Thymus (tissue), 11 donors: ENCODE measurements around the gene IL1A. TPM values are rescaled to one million over a fixed set of nuclear protein-coding genes. Genes with fewer than 3 reads are reported as not detected.

Experiments
- DNase-seq, 9 donors: peaks; one replicate each; pipeline ENCODE4 v3.0.0-alpha.2; 2013; ENCODE audit warnings: low spot score in 9 of 9, low read depth in 6 of 9, missing footprints in 1 of 9
- H3K27ac ChIP-seq, 2 donors: one replicate each; pipeline ENCODE4 v1.5.1; 2013; ENCODE audit warnings: control low read depth in 1 of 2, low read depth in 1 of 2, low read length in 1 of 2, mild to moderate bottlenecking in 1 of 2, moderate library complexity in 1 of 2
- H3K27me3 ChIP-seq, 2 donors: one replicate each; pipeline ENCODE4 v1.5.1; 2013; ENCODE audit warnings: low read length in 1 of 2; ENCODE audit not compliant: control insufficient read depth in 2 of 2, insufficient read depth in 1 of 2
- H3K36me3 ChIP-seq, 2 donors: one replicate each; pipeline ENCODE4 v1.5.1; 2013; ENCODE audit warnings: low read length in 1 of 2, mild to moderate bottlenecking in 1 of 2, moderate library complexity in 1 of 2; ENCODE audit not compliant: control insufficient read depth in 2 of 2, insufficient read depth in 2 of 2
- H3K4me1 ChIP-seq, 2 donors: one replicate each; pipeline ENCODE4 v1.5.1; 2013; ENCODE audit warnings: low read length in 2 of 2; ENCODE audit not compliant: control insufficient read depth in 2 of 2, insufficient read depth in 2 of 2
- H3K4me3 ChIP-seq, 2 donors: one replicate each; pipeline ENCODE4 v1.5.1; 2013; ENCODE audit warnings: low read length in 2 of 2, control low read depth in 1 of 2, mild to moderate bottlenecking in 1 of 2
- H3K9me3 ChIP-seq, 2 donors: one replicate each; pipeline ENCODE4 v1.5.1; 2013; ENCODE audit warnings: low read length in 1 of 2, mild to moderate bottlenecking in 1 of 2; ENCODE audit not compliant: control insufficient read depth in 2 of 2, insufficient read depth in 1 of 2
- WGBS: extraction: QIAGEN DNeasy Blood & Tissue Kit; methylation state at CpG from one replicate; pipeline ENCODE4 v1.1.7; 2013; 5-methylcytosine and 5-hydroxymethylcytosine counted together
- polyA plus RNA-seq: library from polyadenylated mRNA; stranded (reverse); fragments of 200-250 nt; gene quantifications from one replicate; pipeline ENCODE4 v1.2.3, GENCODE V29; 2013
- total RNA-seq: library from RNA; stranded (reverse); fragments of 120-200 nt; gene quantifications from one replicate; pipeline ENCODE4 v1.2.4, GENCODE V29; 2013
- donor health status: healthy.

Gene IL1A
- total and polyA plus RNA-seq, 2 donors = 0.19 to 1.8 TPM

- 98% methylated on average over 2 of the region's 2 CpGs for WGBS
- DNase-seq = no peak
- peaks cover 0 to 2% of the 10 kb centered on the region in 2 donors for H3K4me1 ChIP-seq
- no peaks in the 10 kb centered on the region for H3K36me3 ChIP-seq
- H3K4me3 ChIP-seq = no peak overlapping the region
- no peaks in the 10 kb centered on the region for H3K9me3 ChIP-seq
- peaks cover 0 to 2% of the 10 kb centered on the region in 2 donors for H3K27me3 ChIP-seq
- H3K27ac ChIP-seq = no peak overlapping the region
These were observed 10.7 kb downstream of the IL1A start for GRCh38 chr2:112773556-112773955.

- no peaks in the 10 kb centered on the region for H3K9me3 ChIP-seq
- H3K4me1 ChIP-seq = peaks cover 0 to 2% of the 10 kb centered on the region in 2 donors
- peaks cover 0 to 2% of the 10 kb centered on the region in 2 donors for H3K27me3 ChIP-seq
- DNase-seq = no peak
- 65% methylated on average over 2 of the region's 2 CpGs for WGBS
- H3K27ac ChIP-seq = no peak overlapping the region
- no peaks in the 10 kb centered on the region for H3K36me3 ChIP-seq
- no peak overlapping the region for H3K4me3 ChIP-seq
These were observed 11.3 kb downstream of the IL1A start for GRCh38 chr2:112772911-112773475.

- no peak overlapping the region for H3K27ac ChIP-seq
- no peaks in the 10 kb centered on the region for H3K9me3 ChIP-seq
- no peak for DNase-seq
- 52% methylated on average over 4 of the region's 4 CpGs for WGBS
- no peak overlapping the region for H3K4me3 ChIP-seq
- H3K4me1 ChIP-seq = peaks cover 0 to 2% of the 10 kb centered on the region in 2 donors
- H3K27me3 ChIP-seq = peaks cover 0 to 1% of the 10 kb centered on the region in 2 donors
- H3K36me3 ChIP-seq = no peaks in the 10 kb centered on the region
These were observed 12.0 kb downstream of the IL1A start for GRCh38 chr2:112772322-112772721.

- no peaks in the 10 kb centered on the region for H3K9me3 ChIP-seq
- H3K36me3 ChIP-seq = no peaks in the 10 kb centered on the region
- DNase-seq = no peak
- H3K4me3 ChIP-seq = no peak overlapping the region
- peaks cover 2 to 13% of the 10 kb centered on the region in 2 donors for H3K4me1 ChIP-seq
- 91% methylated on average over 1 of the region's 1 CpG for WGBS
- H3K27me3 ChIP-seq = no peaks in the 10 kb centered on the region
- H3K27ac ChIP-seq = no peak overlapping the region
These were observed 15.9 kb downstream of the IL1A start for GRCh38 chr2:112768432-112768831.

GRCh38 chr2:112767693-112768330 is 16.5 kb downstream of the IL1A start:
- H3K27me3 ChIP-seq = no peaks in the 10 kb centered on the region
- no peak for DNase-seq
- no peaks in the 10 kb centered on the region for H3K9me3 ChIP-seq
- H3K4me1 ChIP-seq = peaks cover 4 to 18% of the 10 kb centered on the region in 2 donors
- WGBS = 89% methylated on average over 6 of the region's 6 CpGs
- no peaks in the 10 kb centered on the region for H3K36me3 ChIP-seq
- no peak overlapping the region for H3K27ac ChIP-seq
- no peak overlapping the region for H3K4me3 ChIP-seq

GRCh38 chr2:112765251-112765650 is 19.0 kb downstream of the IL1A start:
- Histone ChIP-seq H3K27ac (peak overlapping the region in 1 of 2 donors; percentile 58), H3K36me3 (peaks cover 3 to 10% of the 10 kb centered on the region in 2 donors), H3K27me3 (no peaks in the 10 kb centered on the region), H3K4me1 (peaks cover 13 to 24% of the 10 kb centered on the region in 2 donors), H3K9me3 (no peaks in the 10 kb centered on the region), H3K4me3 (peak overlapping the region; percentile 75 to 79)
- WGBS = 93% methylated on average over 4 of the region's 4 CpGs
- DNase-seq = no peak

GRCh38 chr2:112764071-112765044 is 19.9 kb downstream of the IL1A start, which contains the start of gene CKAP2L:
Gene CKAP2L (minus strand): TSS chr2:112764609. CDS start chr2:112764598, 11 bp downstream.
- WGBS = under 1% methylated on average over 79 of the region's 79 CpGs
- H3K27me3 ChIP-seq = no peaks in the 10 kb centered on the region
- peak within 1 kb of the TSS; percentile 75 to 79 for H3K4me3 ChIP-seq
- H3K4me1 ChIP-seq = peaks cover 13 to 24% of the 10 kb centered on the region in 2 donors
- peaks cover 3 to 14% of the 10 kb centered on the region in 2 donors for H3K36me3 ChIP-seq
- H3K9me3 ChIP-seq = no peaks in the 10 kb centered on the region
- peak within 1 kb of the TSS; percentile 18 to 76 for H3K27ac ChIP-seq
- DNase-seq = peak; percentile 94 to 99 (median 97)

- Histone ChIP-seq H3K4me3 (no peak overlapping the region), H3K9me3 (no peaks in the 10 kb centered on the region), H3K27me3 (no peaks in the 10 kb centered on the region), H3K27ac (no peak overlapping the region), H3K4me1 (peaks cover 13 to 24% of the 10 kb centered on the region in 2 donors), H3K36me3 (peaks cover 6 to 35% of the 10 kb centered on the region in 2 donors)
- 98% methylated on average over 4 of the region's 4 CpGs for WGBS
- DNase-seq = no peak
These were observed 22.0 kb downstream of the IL1A start for GRCh38 chr2:112762276-112762675.
